ENCODE results near the gene NUDT6. TPM values are rescaled to one million over a fixed set of nuclear protein-coding genes. Genes with fewer than 3 reads are reported as not detected.
"Not testable (repeated sequence)": the region's sequence is repeated elsewhere in the genome, so short reads cannot be mapped to it uniquely, and the experiment has no call there.

NUDT6 gene
- total RNA-seq, 2 donors from 2014 or later: 6.2 to 21.1 TPM

GRCh38 chr4:122845066-122845465 lies 77.3 kb downstream of the NUDT6 start:
- intact Hi-C loops (cut with DNase I): no loop called here
- Histone ChIP-seq H3K4me3 (no peak overlapping the region), H3K27me3 (no peaks in the 10 kb centered on the region), H3K4me1 (no peaks in the 10 kb centered on the region), H3K36me3 (replicated peaks in 1 of 2; ENCODE audit: insufficient read depth in 1 of 2, low read depth in 2 of 2) (no peaks in the 10 kb centered on the region), H3K9me3 (no peaks in the 10 kb centered on the region), H3K27ac (no peak overlapping the region)
- no peak for TF ChIP-seq POLR2A (IDR thresholded peaks at IDR 0.05)
- TF ChIP-seq CTCF (IDR thresholded peaks at IDR 0.05): no peak
- DNase-seq (no peak), ATAC-seq (no peak)
- WGBS, 2 donors: 72 to 84% methylated on average over 3 of the region's 3 CpGs

- H3K36me3 ChIP-seq (replicated peaks in 1 of 2; ENCODE audit: insufficient read depth in 1 of 2, low read depth in 2 of 2); DNase-seq; intact Hi-C loops (cut with DNase I); H3K4me1 ChIP-seq; H3K9me3 ChIP-seq; ATAC-seq; H3K27ac ChIP-seq; H3K4me3 ChIP-seq; H3K27me3 ChIP-seq: not testable (repeated sequence)
- 100% methylated on average over 1 of the region's 1 CpG for WGBS, 2 donors
Measured at GRCh38 chr4:122844391-122844790, 78.0 kb downstream of the NUDT6 start.

GRCh38 chr4:122842984-122843531 lies 79.3 kb downstream of the NUDT6 start:
- TF ChIP-seq POLR2A (IDR thresholded peaks at IDR 0.05) (no peak), CTCF (IDR thresholded peaks at IDR 0.05) (no peak)
- Histone ChIP-seq H3K27me3 (no peaks in the 10 kb centered on the region), H3K4me3 (no peak overlapping the region), H3K36me3 (replicated peaks in 1 of 2; ENCODE audit: insufficient read depth in 1 of 2, low read depth in 2 of 2) (no peaks in the 10 kb centered on the region), H3K27ac (no peak overlapping the region), H3K4me1 (no peaks in the 10 kb centered on the region), H3K9me3 (no peaks in the 10 kb centered on the region)
- intact Hi-C loops (cut with DNase I): no loop called here
- ATAC-seq: peak; percentile 35
- 48 to 60% methylated on average over 4 of the region's 4 CpGs for WGBS, 2 donors
- DNase-seq: peak in 1 of 4 donors; percentile 12

Other genes starting within 250 kb of the NUDT6 start
- 1 to 10 TPM in 1 of 2 donors, not detected in 1; 2.3 TPM for gene BBS12, start 189.9 kb downstream of the NUDT6 start, total RNA-seq
- gene FGF2, start 95.8 kb downstream of the NUDT6 start, total RNA-seq: 1 to 10 TPM; 1.8 to 2.3 TPM